H1 (cell line): Measurements from ENCODE around the gene RGCC. TPM values are rescaled to one million over a fixed set of nuclear protein-coding genes. Genes with fewer than 3 reads are reported as not detected.
"Not testable (repeated sequence)": the region's sequence is repeated elsewhere in the genome, so short reads cannot be mapped to it uniquely, and the experiment has no call there.

Experiments
- CTCF ChIA-PET: fragments of 300-600 bp; sonication (Branson Sonifier 250); formaldehyde crosslinking; loops from one replicate; lab custom pipeline; 2021; ENCODE audit not compliant: partially characterized antibody; lab: Charles Lee
- POLR2A ChIA-PET: fragments of 300-600 bp; sonication (Branson Sonifier 250); formaldehyde crosslinking; loops from one replicate; lab custom pipeline; 2021; ENCODE audit warnings: inconsistent platforms; ENCODE audit not compliant: partially characterized antibody; lab: Charles Lee
- DNase-seq, 2 experiments: peaks; one replicate each; pipeline versions ENCODE4 v3.0.0 to v3.0.0-alpha.2; 2010 to 2022; ENCODE audit warnings: low spot score in 2 of 2, low read depth in 1 of 2, mixed read lengths in 1 of 2
- FAIRE-seq: peaks from 2 replicates; lab custom pipeline; 2011; peaks lifted over from hg19 to GRCh38; lab: Jason Lieb, UNC
- H2AFZ ChIP-seq: 2 replicates; pipeline ENCODE4 v1.8.1; 2012; ENCODE audit warnings: low read length, inconsistent platforms
- H2AK5ac ChIP-seq: 2 replicates; pipeline ENCODE4 v1.6.1; 2013; ENCODE audit warnings: low read depth, low read length
- H2BK120ac ChIP-seq: replicated peaks from 2 replicates; pipeline ENCODE3; 2013; ENCODE audit warnings: low read depth, low read length, inconsistent platforms
- H2BK12ac ChIP-seq: 2 replicates; pipeline ENCODE4 v1.6.1; 2013; ENCODE audit warnings: low read depth, low read length
- H2BK15ac ChIP-seq: 2 replicates; pipeline ENCODE4 v1.6.1; 2013; ENCODE audit warnings: low read length
- H2BK20ac ChIP-seq: 2 replicates; pipeline ENCODE4 v1.6.1; 2013; ENCODE audit warnings: low read length
- H2BK5ac ChIP-seq: 2 replicates; pipeline ENCODE4 v1.6.1; 2013; ENCODE audit warnings: low read depth, low read length
- H3K14ac ChIP-seq: 2 replicates; pipeline ENCODE4 v1.6.1; 2013; ENCODE audit warnings: inconsistent platforms; ENCODE audit not compliant: insufficient read length
- H3K18ac ChIP-seq: 2 replicates; pipeline ENCODE4 v1.6.1; 2013; ENCODE audit warnings: low read length; ENCODE audit errors: extremely low read depth
- H3K23ac ChIP-seq: 2 replicates; pipeline ENCODE4 v1.6.1; 2013; ENCODE audit warnings: inconsistent platforms; ENCODE audit not compliant: insufficient read length
- H3K23me2 ChIP-seq: 2 replicates; pipeline ENCODE4 v1.6.1; 2013; ENCODE audit warnings: low read depth, low read length
- H3K27ac ChIP-seq: 2 replicates; pipeline ENCODE4 v1.6.1; 2011; ENCODE audit warnings: low read depth, low read length, inconsistent platforms
- H3K27me3 ChIP-seq, 4 experiments: replicated peaks in 1 of 4; 1 replicate in 1 of 4; 2 replicates in 3 of 4; pipeline versions ENCODE4 v1.6.1 to v1.8.1; 2011 to 2013; ENCODE audit warnings: low read length in 3 of 4, mild to moderate bottlenecking in 3 of 4, inconsistent platforms in 2 of 4, mixed read lengths in 2 of 4, moderate library complexity in 1 of 4; ENCODE audit not compliant: control insufficient read depth in 3 of 4, insufficient read depth in 3 of 4; ENCODE audit errors: extremely low read depth in 1 of 4
- H3K36me3 ChIP-seq, 4 experiments: 2 replicates each; pipeline versions ENCODE4 v1.6.1 to v1.8.1; 2011 to 2013; ENCODE audit warnings: mild to moderate bottlenecking in 4 of 4, low read length in 3 of 4, moderate library complexity in 2 of 4, control low read depth in 1 of 4, inconsistent platforms in 1 of 4; ENCODE audit not compliant: insufficient read depth in 4 of 4, control insufficient read depth in 2 of 4
- H3K4ac ChIP-seq: replicated peaks from 2 replicates; pipeline ENCODE3; 2013; ENCODE audit warnings: low read length, low read depth, mixed read lengths, inconsistent platforms; ENCODE audit not compliant: insufficient read length
- H3K4me1 ChIP-seq, 4 experiments: replicated peaks in 1 of 4; 1 replicate in 1 of 4; 2 replicates in 3 of 4; pipeline versions ENCODE4 v1.6.1 to v1.8.1; 2011 to 2013; ENCODE audit warnings: low read length in 3 of 4, inconsistent platforms in 2 of 4, mixed read lengths in 1 of 4; ENCODE audit not compliant: insufficient read depth in 4 of 4, control insufficient read depth in 3 of 4
- H3K4me2 ChIP-seq, 2 experiments: 2 replicates each; pipeline versions ENCODE4 v1.6.1 to v1.8.1; 2011 to 2013; ENCODE audit warnings: low read depth in 2 of 2, low read length in 2 of 2, control low read depth in 1 of 2, inconsistent platforms in 1 of 2, mild to moderate bottlenecking in 1 of 2; ENCODE audit not compliant: insufficient read depth in 1 of 2
- H3K4me3 ChIP-seq, 4 experiments: fragments of 200-600, 300-600 bp in 1 of 4; sonication (generic), shearing (Covaris generic), sonication (Bioruptor Twin) in 1 of 4; 2 replicates each; pipeline versions ENCODE4 v1.5.1 to v1.8.1; 2011 to 2016; ENCODE audit warnings: low read length in 4 of 4, low read depth in 3 of 4, control low read depth in 2 of 4, inconsistent platforms in 2 of 4, mild to moderate bottlenecking in 2 of 4, mixed read lengths in 1 of 4, moderate library complexity in 1 of 4; ENCODE audit not compliant: insufficient read depth in 2 of 4; ENCODE audit errors: extremely low read depth in 1 of 4
- H3K56ac ChIP-seq: replicated peaks from 2 replicates; pipeline ENCODE3; 2013; ENCODE audit warnings: low read depth, mild to moderate bottlenecking, mixed read lengths, low read length, inconsistent platforms; ENCODE audit not compliant: insufficient read length
- H3K79me1 ChIP-seq: 2 replicates; pipeline ENCODE4 v1.6.1; 2013; ENCODE audit warnings: low read depth, low read length, control low read depth
- H3K79me2 ChIP-seq, 2 experiments: 2 replicates each; pipeline versions ENCODE4 v1.6.1 to v1.8.1; 2012 to 2013; ENCODE audit warnings: low read length in 2 of 2, mild to moderate bottlenecking in 2 of 2, inconsistent platforms in 1 of 2; ENCODE audit not compliant: insufficient read depth in 2 of 2, control insufficient read depth in 1 of 2
- H3K9ac ChIP-seq, 4 experiments: replicated peaks in 1 of 4; 1 replicate in 1 of 4; 2 replicates in 3 of 4; pipeline versions ENCODE4 v1.6.1 to v1.8.1; 2011 to 2013; ENCODE audit warnings: low read depth in 3 of 4, low read length in 3 of 4, control low read depth in 2 of 4, mild to moderate bottlenecking in 2 of 4, moderate library complexity in 2 of 4, inconsistent platforms in 1 of 4; ENCODE audit errors: extremely low read depth in 1 of 4
- H3K9me3 ChIP-seq, 2 experiments: 2 replicates each; pipeline versions ENCODE4 v1.6.1 to v1.8.1; 2012 to 2013; ENCODE audit warnings: mild to moderate bottlenecking in 2 of 2, moderate library complexity in 2 of 2, control low read depth in 1 of 2, inconsistent platforms in 1 of 2, low read depth in 1 of 2, low read length in 1 of 2, mixed read lengths in 1 of 2; ENCODE audit not compliant: insufficient read depth in 2 of 2
- H4K20me1 ChIP-seq, 2 experiments: replicated peaks in 1 of 2; 2 replicates each; pipeline versions ENCODE3 to v1.8.1; 2011 to 2013; ENCODE audit warnings: inconsistent platforms in 2 of 2, low read length in 2 of 2, mild to moderate bottlenecking in 1 of 2; ENCODE audit not compliant: insufficient read depth in 2 of 2, control insufficient read depth in 1 of 2
- H4K5ac ChIP-seq: 2 replicates; pipeline ENCODE4 v1.6.1; 2013; ENCODE audit warnings: low read length, low read depth, mixed read lengths, inconsistent platforms; ENCODE audit not compliant: insufficient read length
- H4K8ac ChIP-seq: 2 replicates; pipeline ENCODE4 v1.8.0; 2013; ENCODE audit warnings: mild to moderate bottlenecking, moderate library complexity, low read length, inconsistent platforms; ENCODE audit not compliant: insufficient read depth; ENCODE audit errors: extremely low read depth
- H4K91ac ChIP-seq: replicated peaks from 2 replicates; pipeline ENCODE3; 2013; ENCODE audit warnings: low read length, mixed read lengths, inconsistent platforms; ENCODE audit not compliant: insufficient read length
- WGBS, 2 experiments: shearing (Covaris generic) in 1 of 2; methylation state at CpG; one replicate each; pipeline versions ENCODE4 v1.1.6 to v1.1.7; 2013 to 2015; ENCODE audit warnings: low lambda C conversion rate in 2 of 2, mixed read lengths in 2 of 2, inconsistent platforms in 1 of 2, low coverage in 1 of 2, missing lambda C conversion rate in 1 of 2; ENCODE audit not compliant: insufficient replicate concordance in 2 of 2, insufficient coverage in 1 of 2, insufficient read length in 1 of 2; ENCODE audit errors: extremely low coverage in 1 of 2, missing lambda C conversion rate in 1 of 2; 5-methylcytosine and 5-hydroxymethylcytosine counted together
- polyA plus RNA-seq, 7 experiments: library from polyadenylated mRNA; depleted of rRNA in 3 of 7; stranded (reverse) in 5 of 7; unstranded in 2 of 7; fragments of >200 nt in 5 of 7; fragments of 200-250 nt in 2 of 7; gene quantifications; 1 replicate in 5 of 7; 2 replicates in 1 of 7; 4 replicates in 1 of 7; pipeline versions ENCODE4 v1.2.1 to v1.2.3, GENCODE V29; 2011 to 2013; ENCODE audit warnings: missing spikeins in 2 of 7, mixed read lengths in 2 of 7
- total RNA-seq: library from RNA; stranded (reverse); fragmentation: NEBNext Ultra II Directional; extraction: Animal tissue kit (Norgen Biotek cat#: 25700); gene quantifications from 2 replicates; pipeline ENCODE4 v1.2.1, GENCODE V29; 2021

Gene RGCC
- total and polyA plus RNA-seq, 2 of the 8 experiments (the other 6 are each of a cell fraction or from before 2014, with no cell fraction given): 0.41 TPM; not detected in 1

DNA sequence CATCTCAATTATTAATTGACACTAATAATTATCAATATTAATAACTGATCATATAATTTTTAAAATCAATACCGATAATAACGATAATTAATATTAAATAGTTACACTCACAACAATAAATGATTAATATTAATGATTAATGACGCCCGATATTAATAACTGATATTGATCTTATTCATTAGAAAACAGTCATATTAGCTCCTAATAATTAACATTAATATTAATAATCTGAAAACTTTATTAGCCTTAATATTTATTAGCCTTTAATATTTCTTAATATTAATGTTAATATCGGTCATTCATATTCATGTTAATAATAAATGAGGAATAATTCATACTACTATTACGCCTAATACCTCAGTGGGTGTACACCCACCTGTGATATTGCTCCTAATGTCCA lies 32.7 kb upstream of the RGCC start:
- H3K4me1 ChIP-seq, POLR2A ChIA-PET: not testable (repeated sequence)

More for the DNA sequence above, 32.7 kb upstream of the RGCC start:
- not testable (repeated sequence) for FAIRE-seq, H3K23ac ChIP-seq, H3K4me2 ChIP-seq, DNase-seq, H4K5ac ChIP-seq, H3K23me2 ChIP-seq, H2AFZ ChIP-seq, H3K9ac ChIP-seq, H2BK120ac ChIP-seq, H3K56ac ChIP-seq, H2AK5ac ChIP-seq, H3K36me3 ChIP-seq, H3K4me3 ChIP-seq, H2BK5ac ChIP-seq, H3K27ac ChIP-seq, H4K8ac ChIP-seq, H3K14ac ChIP-seq, H4K20me1 ChIP-seq, H2BK15ac ChIP-seq, H3K4ac ChIP-seq, H3K27me3 ChIP-seq, H3K79me2 ChIP-seq, H3K9me3 ChIP-seq, H4K91ac ChIP-seq, H2BK12ac ChIP-seq, H3K79me1 ChIP-seq, H2BK20ac ChIP-seq, H3K18ac ChIP-seq
- 91% methylated on average over 6 of the region's 6 CpGs; no CpG with 5 or more reads in 1 of the 2 experiments for WGBS, 2 experiments
- CTCF ChIA-PET: interaction anchor here (1.5 to 2.2 kb wide), 2 partner anchors 39 to 225 kb away, joined by 3 to 4 read pairs; no protein-coding TSS in a partner anchor
